Measurements from ENCODE around the gene RNU5D-1. TPM values are rescaled to one million over a fixed set of nuclear protein-coding genes. Genes with fewer than 3 reads are reported as not detected.

RNU5D-1 gene
- polyA plus RNA-seq, 1 experiment: not detected

DNA sequence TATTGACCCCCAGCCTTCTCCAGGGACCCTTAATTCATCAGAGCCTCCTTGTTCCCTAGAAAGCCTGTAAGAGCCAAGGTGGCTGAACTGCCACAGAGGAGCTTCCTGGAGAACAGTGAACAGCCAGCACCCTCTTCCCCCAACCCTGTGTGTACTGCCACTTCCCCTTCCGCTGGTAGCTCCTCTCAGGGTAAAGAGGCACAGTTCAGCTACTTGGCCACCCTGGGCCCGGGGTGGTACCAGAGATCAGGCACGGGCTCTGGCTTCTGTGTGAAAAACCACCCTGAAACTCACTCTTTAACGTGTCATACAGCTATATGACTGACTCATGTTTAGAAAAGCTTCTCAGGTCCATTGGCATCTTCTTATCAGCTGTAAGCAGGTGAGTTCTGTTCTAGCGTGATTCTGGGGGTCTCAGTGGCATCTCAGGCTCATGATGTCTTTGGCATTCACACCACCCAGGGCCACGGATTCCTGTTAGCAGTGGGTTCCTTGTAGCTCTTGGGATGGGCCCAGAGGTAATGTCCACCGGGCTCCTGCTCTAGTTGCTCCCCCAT is 34.1 kb downstream of the RNU5D-1 start:
- no peak for DNase-seq (ENCODE audit: low read depth, low spot score)
- ChIA-PET POLR2A (interaction anchor here (0.6 kb wide), 1 partner anchor 25 kb away, joined by 3 read pairs; no protein-coding TSS in a partner anchor), CTCF (interaction anchor here (0.7 to 0.8 kb wide), 2 partner anchors 17 to 18 kb away, joined by 3 read pairs; no protein-coding TSS in a partner anchor)

DNA sequence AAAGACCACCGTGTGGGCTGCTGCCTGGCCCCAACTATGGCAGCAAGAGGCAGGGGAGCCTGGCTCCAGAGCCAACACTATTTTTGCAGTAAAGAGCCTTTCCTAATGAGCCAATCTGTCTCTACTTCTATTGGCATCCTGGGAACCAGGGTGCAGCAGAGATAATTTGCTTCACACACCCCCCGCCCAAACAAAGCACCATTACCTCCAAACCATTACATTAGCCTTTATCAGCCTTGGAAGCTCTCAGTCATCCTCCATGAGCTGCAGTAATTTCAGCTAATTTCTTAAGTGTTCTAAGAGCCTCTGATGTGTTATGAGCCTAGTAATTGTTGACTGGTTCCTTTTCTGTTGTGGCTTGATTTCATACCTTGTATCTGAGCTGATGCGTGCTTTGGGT is 34.9 kb downstream of the RNU5D-1 start:
- POLR2A ChIA-PET: no interaction called here
- DNase-seq (ENCODE audit: low read depth, low spot score): no peak
- Histone ChIP-seq H3K4me3 (ENCODE audit: low read depth, low read length) (no peak overlapping the region), H3K27ac (ENCODE audit: low read depth, low read length) (no peak overlapping the region), H3K9me3 (ENCODE audit: control insufficient read depth, insufficient read depth, low read length) (no peaks in the 10 kb centered on the region), H3K27me3 (ENCODE audit: control insufficient read depth, insufficient read depth, low read length) (peaks cover 2% of the 10 kb centered on the region)
- TF ChIP-seq, protein P1, sequence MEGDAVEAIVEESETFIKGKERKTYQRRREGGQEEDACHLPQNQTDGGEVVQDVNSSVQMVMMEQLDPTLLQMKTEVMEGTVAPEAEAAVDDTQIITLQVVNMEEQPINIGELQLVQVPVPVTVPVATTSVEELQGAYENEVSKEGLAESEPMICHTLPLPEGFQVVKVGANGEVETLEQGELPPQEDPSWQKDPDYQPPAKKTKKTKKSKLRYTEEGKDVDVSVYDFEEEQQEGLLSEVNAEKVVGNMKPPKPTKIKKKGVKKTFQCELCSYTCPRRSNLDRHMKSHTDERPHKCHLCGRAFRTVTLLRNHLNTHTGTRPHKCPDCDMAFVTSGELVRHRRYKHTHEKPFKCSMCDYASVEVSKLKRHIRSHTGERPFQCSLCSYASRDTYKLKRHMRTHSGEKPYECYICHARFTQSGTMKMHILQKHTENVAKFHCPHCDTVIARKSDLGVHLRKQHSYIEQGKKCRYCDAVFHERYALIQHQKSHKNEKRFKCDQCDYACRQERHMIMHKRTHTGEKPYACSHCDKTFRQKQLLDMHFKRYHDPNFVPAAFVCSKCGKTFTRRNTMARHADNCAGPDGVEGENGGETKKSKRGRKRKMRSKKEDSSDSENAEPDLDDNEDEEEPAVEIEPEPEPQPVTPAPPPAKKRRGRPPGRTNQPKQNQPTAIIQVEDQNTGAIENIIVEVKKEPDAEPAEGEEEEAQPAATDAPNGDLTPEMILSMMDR (IDR thresholded peaks at IDR 0.05; ENCODE audit: low read depth, low read length): no peak
- CTCF ChIA-PET: interaction anchor here (0.7 kb wide), 1 partner anchor 17 kb away, joined by 3 read pairs; no protein-coding TSS in a partner anchor

More for the DNA sequence above, 34.1 kb downstream of the RNU5D-1 start:
- no peaks in the 10 kb centered on the region for H3K9me3 ChIP-seq (ENCODE audit: control insufficient read depth, insufficient read depth, low read length)
- no peak overlapping the region for H3K4me3 ChIP-seq (ENCODE audit: low read depth, low read length)
- H3K27me3 ChIP-seq (ENCODE audit: control insufficient read depth, insufficient read depth, low read length): peaks cover 2% of the 10 kb centered on the region
- no peak overlapping the region for H3K27ac ChIP-seq (ENCODE audit: low read depth, low read length)
- TF ChIP-seq, protein P1 (IDR thresholded peaks at IDR 0.05; ENCODE audit: low read depth, low read length): no peak

DNA sequence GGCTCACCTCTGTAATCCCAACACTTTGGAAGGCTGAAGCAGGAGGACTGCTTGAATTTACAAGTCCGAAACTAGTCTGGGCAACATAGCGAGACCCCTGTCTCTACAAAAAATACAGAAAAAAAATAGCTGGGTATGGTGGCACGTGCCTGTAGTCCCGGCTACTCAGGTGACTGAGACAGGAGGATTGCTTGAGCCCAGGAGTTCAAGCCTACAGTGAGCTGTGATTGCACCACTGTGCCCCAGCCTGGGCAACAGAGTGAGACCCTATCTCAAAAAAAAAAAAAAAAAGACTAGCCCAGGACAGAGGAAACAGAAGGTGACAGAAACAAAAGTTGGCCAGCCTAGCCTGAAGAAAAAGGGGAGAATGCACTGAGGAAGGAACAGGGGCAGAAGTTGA is 35.3 kb downstream of the RNU5D-1 start:
- CTCF ChIA-PET: interaction anchor here (1.0 kb wide), 1 partner anchor 36 kb away, joined by 4 read pairs; the partner anchor contains the start of gene RNU5D-1
- Histone ChIP-seq H3K27ac (ENCODE audit: low read depth, low read length) (no peak overlapping the region), H3K9me3 (ENCODE audit: control insufficient read depth, insufficient read depth, low read length) (no peaks in the 10 kb centered on the region), H3K27me3 (ENCODE audit: control insufficient read depth, insufficient read depth, low read length) (peaks cover 2% of the 10 kb centered on the region), H3K4me3 (ENCODE audit: low read depth, low read length) (no peak overlapping the region)
- POLR2A ChIA-PET: no interaction called here
- no peak for DNase-seq (ENCODE audit: low read depth, low spot score)
- TF ChIP-seq, protein P1 (IDR thresholded peaks at IDR 0.05; ENCODE audit: low read depth, low read length): no peak

DNA sequence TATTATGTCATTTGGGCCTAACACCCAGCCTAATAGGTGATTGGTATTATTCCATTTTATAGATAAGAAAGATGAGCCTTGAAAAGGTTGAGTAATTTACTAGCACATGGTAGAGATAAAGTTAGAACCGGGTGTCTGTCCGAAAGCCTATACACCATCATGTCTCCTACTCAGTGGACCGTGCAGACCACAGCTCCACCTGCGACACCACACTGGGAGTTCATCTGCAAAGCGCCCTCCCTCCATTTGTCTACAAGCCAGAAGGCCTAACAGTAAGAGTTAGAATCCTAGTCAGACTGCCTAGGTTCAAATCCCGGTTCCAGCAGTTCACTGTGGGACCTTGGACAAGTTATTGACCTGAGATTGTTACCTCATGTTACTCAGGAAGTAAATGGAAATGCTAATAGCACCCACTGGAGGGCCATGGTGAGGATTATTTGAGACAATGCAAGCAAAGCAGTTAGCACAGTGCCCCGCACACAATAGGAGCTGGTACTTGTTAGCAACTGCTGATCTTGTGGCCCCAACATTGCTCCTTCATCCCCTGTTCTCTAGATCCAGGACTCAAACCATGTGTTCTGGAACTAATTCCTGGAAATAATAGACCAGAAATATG is 36.0 kb downstream of the RNU5D-1 start:
- TF ChIP-seq, protein P1 (IDR thresholded peaks at IDR 0.05; ENCODE audit: low read depth, low read length): no peak
- CTCF ChIA-PET: interaction anchor here (1.0 kb wide), 1 partner anchor 36 kb away, joined by 4 read pairs; the partner anchor contains the start of gene RNU5D-1
- Histone ChIP-seq H3K4me3 (ENCODE audit: low read depth, low read length) (no peak overlapping the region), H3K27ac (ENCODE audit: low read depth, low read length) (no peak overlapping the region), H3K27me3 (ENCODE audit: control insufficient read depth, insufficient read depth, low read length) (peaks cover 2% of the 10 kb centered on the region), H3K9me3 (ENCODE audit: control insufficient read depth, insufficient read depth, low read length) (no peaks in the 10 kb centered on the region)
- POLR2A ChIA-PET: no interaction called here
- DNase-seq (ENCODE audit: low read depth, low spot score): no peak

DNA sequence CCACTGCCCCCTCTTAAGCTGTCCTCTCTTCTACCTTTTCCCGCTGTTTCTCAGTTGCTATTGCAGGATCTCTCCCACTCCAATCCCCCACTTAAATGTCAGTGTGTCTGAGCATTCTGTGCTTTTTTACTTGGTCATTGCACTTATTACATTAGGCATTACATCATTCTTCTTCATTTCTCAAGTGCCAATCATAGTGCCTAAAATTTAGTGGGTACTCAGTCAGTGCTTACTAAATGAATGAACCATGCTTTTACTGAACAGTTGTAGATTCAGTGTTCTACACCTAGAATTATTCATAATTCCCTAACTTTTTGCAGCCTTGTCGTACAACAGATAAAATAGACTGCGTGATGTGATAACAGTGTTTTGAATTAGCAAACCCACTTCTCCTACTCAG is 37.1 kb downstream of the RNU5D-1 start:
- POLR2A ChIA-PET: no interaction called here
- TF ChIP-seq, protein P1 (IDR thresholded peaks at IDR 0.05; ENCODE audit: low read depth, low read length): no peak
- Histone ChIP-seq H3K27me3 (ENCODE audit: control insufficient read depth, insufficient read depth, low read length) (peaks cover 6% of the 10 kb centered on the region), H3K27ac (ENCODE audit: low read depth, low read length) (no peak overlapping the region), H3K9me3 (ENCODE audit: control insufficient read depth, insufficient read depth, low read length) (no peaks in the 10 kb centered on the region), H3K4me3 (ENCODE audit: low read depth, low read length) (no peak overlapping the region)
- CTCF ChIA-PET: no interaction called here
- DNase-seq (ENCODE audit: low read depth, low spot score): no peak

Data from AG04450 (cell line).